ENCODE data around the gene HCK.

The HCK gene

GRCh38 chr20:32052090-32052777, at the start of gene HCK:
Gene HCK (plus strand): TSS chr20:32052242.
- no peak for DNase-seq (ENCODE audit: low read depth in 2 of 2)

- DNase-seq (ENCODE audit: low read depth in 2 of 2) = no peak
Observed at GRCh38 chr20:32003325-32003724, 48.7 kb upstream of the HCK start.

- no peak for DNase-seq (ENCODE audit: low read depth in 2 of 2)
Observed at GRCh38 chr20:32004963-32005362, 47.1 kb upstream of the HCK start.

GRCh38 chr20:32006053-32006452, 46.0 kb upstream of the HCK start:
- DNase-seq (ENCODE audit: low read depth in 2 of 2) = no peak

GRCh38 chr20:32006841-32007786, 44.9 kb upstream of the HCK start:
- no peak for DNase-seq (ENCODE audit: low read depth in 2 of 2)

GRCh38 chr20:32007787-32008616, 44.0 kb upstream of the HCK start:
- DNase-seq (ENCODE audit: low read depth in 2 of 2) = no peak

GRCh38 chr20:32009564-32009963, 42.5 kb upstream of the HCK start:
- no peak for DNase-seq (ENCODE audit: low read depth in 2 of 2)

GRCh38 chr20:32010101-32010500, 41.9 kb upstream of the HCK start, which contains the start of gene CCM2L:
Gene CCM2L (plus strand): TSS chr20:32010438. CDS start chr20:32010455, 17 bp downstream.
- no peak for DNase-seq (ENCODE audit: low read depth in 2 of 2)

- no peak for DNase-seq (ENCODE audit: low read depth in 2 of 2)
Observed at GRCh38 chr20:32010666-32011065, 41.4 kb upstream of the HCK start.

- DNase-seq (ENCODE audit: low read depth in 2 of 2) = no peak
Observed at GRCh38 chr20:32012159-32012688, 39.8 kb upstream of the HCK start.

- DNase-seq (ENCODE audit: low read depth in 2 of 2) = no peak
Observed at GRCh38 chr20:32013326-32013725, 38.7 kb upstream of the HCK start.

- DNase-seq (ENCODE audit: low read depth in 2 of 2) = peak in 1 of 2 donors; percentile 5
Observed at GRCh38 chr20:32017711-32018251, 34.3 kb upstream of the HCK start.

GRCh38 chr20:32018269-32019155, 33.5 kb upstream of the HCK start:
- DNase-seq (ENCODE audit: low read depth in 2 of 2) = peak; percentile 2 to 37

GRCh38 chr20:32019156-32019510, 32.9 kb upstream of the HCK start:
- DNase-seq (ENCODE audit: low read depth in 2 of 2) = no peak

- DNase-seq (ENCODE audit: low read depth in 2 of 2) = no peak
Observed at GRCh38 chr20:32019563-32020463, 32.2 kb upstream of the HCK start.

- no peak for DNase-seq (ENCODE audit: low read depth in 2 of 2)
Observed at GRCh38 chr20:32021091-32021490, 31.0 kb upstream of the HCK start.

GRCh38 chr20:32024683-32025295, 27.3 kb upstream of the HCK start:
- no peak for DNase-seq (ENCODE audit: low read depth in 2 of 2)

- no peak for DNase-seq (ENCODE audit: low read depth in 2 of 2)
Observed at GRCh38 chr20:32027643-32028042, 24.4 kb upstream of the HCK start.
